SU-DHL-6 (cell line): ENCODE data around the gene MRPS26.
A peak's percentile ranks its signal among the peaks of the same experiment; 100 is the strongest.

Experiments used
- H2AFZ ChIP-seq: fragments of 200-600 bp; sonication (generic); 2 replicates; pipeline ENCODE4 v1.6.1; 2014; ENCODE audit warnings: low read depth, mild to moderate bottlenecking, moderate library complexity, mixed read lengths, antibody characterized with exemption, low read length; ENCODE audit not compliant: severe bottlenecking
- H3F3A ChIP-seq: fragments of 200-600 bp; shearing (Covaris generic); 2 replicates; pipeline ENCODE4 v1.6.0; 2016; ENCODE audit warnings: antibody characterized with exemption, mild to moderate bottlenecking; ENCODE audit not compliant: insufficient read depth
- H3K27ac ChIP-seq: fragments of 200-600 bp; sonication (generic); 2 replicates; pipeline ENCODE4 v1.5.1; 2016; ENCODE audit warnings: low read depth, mild to moderate bottlenecking, low read length, moderate library complexity, mixed read lengths
- H3K27me3 ChIP-seq: fragments of 200-600 bp; sonication (generic), shearing (Covaris generic); 2 replicates; pipeline ENCODE4 v1.6.0; 2014; ENCODE audit warnings: mild to moderate bottlenecking, low read length
- H3K36me3 ChIP-seq: fragments of 200-600 bp; sonication (generic); 2 replicates; pipeline ENCODE4 v1.6.1; 2014; ENCODE audit warnings: mild to moderate bottlenecking, low read length, mixed read lengths
- H3K4me2 ChIP-seq: fragments of 300-600, 200-600 bp; shearing (Covaris generic), sonication (generic); 2 replicates; pipeline ENCODE4 v1.6.0; 2014; ENCODE audit warnings: low read length, low read depth, mild to moderate bottlenecking; ENCODE audit not compliant: poor library complexity, severe bottlenecking
- H3K4me3 ChIP-seq: fragments of 200-600 bp; sonication (generic); 2 replicates; pipeline ENCODE4 v1.5.1; 2014; ENCODE audit warnings: antibody characterized with exemption, low read length, mild to moderate bottlenecking, mixed read lengths; ENCODE audit not compliant: insufficient read depth, poor library complexity, severe bottlenecking
- H3K79me2 ChIP-seq: fragments of 200-600 bp; sonication (generic); 2 replicates; pipeline ENCODE4 v1.6.1; 2014; ENCODE audit warnings: mild to moderate bottlenecking, low read length, moderate library complexity; ENCODE audit not compliant: insufficient read depth
- H3K9ac ChIP-seq: fragments of 200-600 bp; sonication (generic); 2 replicates; pipeline ENCODE4 v1.7.0; 2014; ENCODE audit warnings: mild to moderate bottlenecking, low read length
- H3K9me2 ChIP-seq: fragments of 200-600 bp; sonication (generic); replicated peaks from 2 replicates; pipeline ENCODE4 v1.6.1; 2014; ENCODE audit warnings: low read length; ENCODE audit not compliant: insufficient read depth
- H3K9me3 ChIP-seq: fragments of 200-600 bp; sonication (generic); 2 replicates; pipeline ENCODE4 v1.6.1; 2014; ENCODE audit warnings: low read length, mixed read lengths; ENCODE audit not compliant: insufficient read depth
- H4K20me1 ChIP-seq: fragments of 200-600 bp; sonication (generic); 2 replicates; pipeline ENCODE4 v1.6.1; 2014; ENCODE audit warnings: low read depth, mild to moderate bottlenecking, antibody characterized with exemption, low read length, moderate library complexity, mixed read lengths
- CTCF ChIP-seq: fragments of 200-600 bp; sonication (generic); IDR thresholded peaks from one replicate; pipeline ENCODE4 v1.5.1; 2017; ENCODE audit warnings: antibody characterized with exemption, mild to moderate bottlenecking, low read length, moderate library complexity; ENCODE audit not compliant: insufficient read depth, poor library complexity, severe bottlenecking
- EZH2phosphoT487 ChIP-seq: fragments of 200-600 bp; sonication (generic), shearing (Covaris generic); conservative IDR thresholded peaks from 2 replicates; pipeline ENCODE4 v1.6.1; 2018; ENCODE audit warnings: mild to moderate bottlenecking, antibody characterized with exemption, low read length, moderate library complexity, mixed read lengths

MRPS26 gene

GRCh38 chr20:3042625-3043024 lies 3.2 kb upstream of the MRPS26 start:
- Histone ChIP-seq H3K4me3 (no peak overlapping the region), H3K27me3 (no peaks in the 10 kb centered on the region), H4K20me1 (no peaks in the 10 kb centered on the region), H3K9me3 (no peaks in the 10 kb centered on the region), H3K9ac (no peak overlapping the region), H3K4me2 (no peak overlapping the region), H3K9me2 (no peaks in the 10 kb centered on the region), H3F3A (no peaks in the 10 kb centered on the region), H3K79me2 (peaks cover 9% of the 10 kb centered on the region), H2AFZ (no peak overlapping the region), H3K27ac (no peak overlapping the region), H3K36me3 (peaks cover 2% of the 10 kb centered on the region; the same call in 1 of the 2 replicates)
- TF ChIP-seq CTCF (no peak), EZH2phosphoT487 (no peak)

GRCh38 chr20:3043322-3043721 lies 2.5 kb upstream of the MRPS26 start, which contains the start of gene GNRH2:
GNRH2 (plus strand) TSS chr20:3043622; CDS start chr20:3044415, 793 bp downstream.
- TF ChIP-seq EZH2phosphoT487 (no peak), CTCF (no peak)
- H3K27me3 ChIP-seq, result no peaks in the 10 kb centered on the region
- no peak within 1 kb of the TSS for H3K9ac ChIP-seq
- no peaks in the 10 kb centered on the region; the same call in 1 of the 2 replicates for H3K36me3 ChIP-seq
- H3F3A ChIP-seq, result no peaks in the 10 kb centered on the region
- no peak within 1 kb of the TSS for H3K4me3 ChIP-seq
- H3K79me2 ChIP-seq, result peaks cover 9% of the 10 kb centered on the region
- no peak within 1 kb of the TSS for H3K4me2 ChIP-seq
- H3K27ac ChIP-seq, result no peak within 1 kb of the TSS
- H4K20me1 ChIP-seq, result no peaks in the 10 kb centered on the region
- no peak within 1 kb of the TSS for H2AFZ ChIP-seq
- no peaks in the 10 kb centered on the region for H3K9me2 ChIP-seq
- no peaks in the 10 kb centered on the region for H3K9me3 ChIP-seq

GRCh38 chr20:3044336-3044965 lies 1.4 kb upstream of the MRPS26 start:
- H3K27me3 ChIP-seq, result no peaks in the 10 kb centered on the region
- no peaks in the 10 kb centered on the region for H3F3A ChIP-seq
- no peaks in the 10 kb centered on the region for H4K20me1 ChIP-seq
- H3K9me2 ChIP-seq, result no peaks in the 10 kb centered on the region
- H2AFZ ChIP-seq, result no peak overlapping the region
- TF ChIP-seq EZH2phosphoT487, result no peak
- TF ChIP-seq CTCF, result no peak
- no peaks in the 10 kb centered on the region for H3K9me3 ChIP-seq
- no peak overlapping the region for H3K9ac ChIP-seq
- peaks cover 9% of the 10 kb centered on the region for H3K79me2 ChIP-seq
- peak overlapping the region; percentile 77 for H3K4me2 ChIP-seq
- no peaks in the 10 kb centered on the region; the same call in 1 of the 2 replicates for H3K36me3 ChIP-seq
- no peak overlapping the region for H3K27ac ChIP-seq
- no peak overlapping the region for H3K4me3 ChIP-seq
